ENCODE data around the gene CKS1B. TPM values are rescaled to one million over a fixed set of nuclear protein-coding genes. Genes with fewer than 3 reads are reported as not detected.
A peak's percentile ranks its signal among the peaks of the same experiment; 100 is the strongest.

CKS1B gene
- total and polyA plus RNA-seq, 9 of the 15 experiments (the other 6 are each of a cell fraction or from before 2014, with no cell fraction given): 215 to 1,103 (median 460) TPM

- TF ChIP-seq ELK1 (CRISPR knock-in tag; IDR thresholded peaks at IDR 0.05) (no peak), PML (IDR thresholded peaks at IDR 0.05; ENCODE audit: low read length) (peak; percentile 76), SREBF1 (IDR thresholded peaks at IDR 0.05; ENCODE audit: borderline replicate concordance, low read depth, low read length) (peak; percentile 78; the same call in 1 of the 2 replicates), KLF1 (tag; IDR thresholded peaks at IDR 0.05) (0 out of 2 replicates have a peak, but pooled peaks have one; percentile 42), ZBTB9 (CRISPR knock-in tag; IDR thresholded peaks at IDR 0.05) (0 out of 2 replicates have a peak, but pooled peaks have one; percentile 18), HMGXB4 (CRISPR knock-in tag; IDR thresholded peaks at IDR 0.05) (0 out of 2 replicates have a peak, but pooled peaks have one; percentile 18), THRA (IDR thresholded peaks at IDR 0.05) (no peak), E2F6 (IDR thresholded peaks at IDR 0.05; ENCODE audit: borderline replicate concordance in 1 of 2, extremely low read depth in 1 of 2, insufficient read depth in 1 of 2, insufficient read length in 1 of 2, low read depth in 1 of 2, low read length in 1 of 2, poor library complexity in 1 of 2, severe bottlenecking in 1 of 2) (peak; percentile 10 to 79), RNF219 (CRISPR knock-in tag; IDR thresholded peaks at IDR 0.05) (no peak), ZNF324 (CRISPR knock-in tag; IDR thresholded peaks at IDR 0.05) (no peak), CHD1 (IDR thresholded peaks at IDR 0.05; ENCODE audit: low read length) (peak; percentile 79), ZBTB34 (CRISPR knock-in tag; IDR thresholded peaks at IDR 0.05) (no peak), ELF2 (CRISPR knock-in tag; IDR thresholded peaks at IDR 0.05) (0 out of 2 replicates have a peak, but pooled peaks have one; percentile 66)
Observed at GRCh38 chr1:154974808-154975408, 427 bp downstream of the CKS1B start (continued).
